Measurements from ENCODE around the gene ARHGAP22. TPM values are rescaled to one million over a fixed set of nuclear protein-coding genes. Genes with fewer than 3 reads are reported as not detected.

Gene ARHGAP22
- total RNA-seq, 1 donor from 2014 or later = 1.9 TPM

DNA sequence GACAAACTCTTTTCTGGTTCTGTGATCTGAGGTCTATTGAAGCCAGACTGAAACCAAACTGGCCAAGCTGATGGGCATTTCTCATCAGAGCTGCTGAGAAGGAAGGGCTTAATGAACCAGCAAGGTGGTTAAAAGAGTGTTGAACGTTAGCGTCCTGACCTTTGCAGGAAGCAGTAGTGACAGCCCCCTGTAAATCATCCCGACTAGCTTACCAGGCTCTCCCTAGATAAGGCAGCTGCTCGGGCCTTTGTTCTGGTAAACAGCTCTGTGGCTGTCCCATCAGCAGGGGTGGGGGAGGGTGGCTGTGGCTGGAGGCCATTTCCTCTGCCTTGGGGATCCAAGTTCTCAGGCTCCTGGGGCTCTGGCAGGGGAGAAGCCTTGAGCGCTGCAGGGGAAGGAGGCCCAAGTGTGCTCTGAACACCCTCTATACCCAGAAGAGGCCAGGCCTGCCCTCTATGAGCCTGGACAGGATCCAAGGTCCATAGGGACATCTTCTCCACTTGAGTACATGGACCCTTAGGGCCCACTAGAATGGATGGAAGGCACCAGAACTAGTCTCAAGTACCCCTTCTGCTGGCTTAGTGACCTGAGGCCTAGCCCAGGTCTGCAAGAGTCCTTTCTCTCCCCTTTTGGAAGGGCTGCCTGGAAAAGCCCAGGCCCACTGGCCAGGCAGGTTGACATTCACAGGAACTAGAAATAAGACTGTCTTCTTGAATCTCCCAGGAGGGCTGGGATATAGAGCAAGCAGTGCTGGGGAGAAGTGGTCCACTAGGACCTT lies 134.6 kb downstream of the ARHGAP22 start:
- no peak overlapping the region for H3K4me3 Mint-ChIP-seq (ENCODE audit: unreplicated experiment)
- no peak overlapping the region for H3K27ac Mint-ChIP-seq (ENCODE audit: unreplicated experiment)
- peaks cover 8% of the 10 kb centered on the region for H3K27me3 Mint-ChIP-seq (ENCODE audit: unreplicated experiment)
- DNase-seq (ENCODE audit: low spot score) = no peak
- no peak for TF ChIP-seq CTCF (IDR thresholded peaks at IDR 0.05; ENCODE audit: unreplicated experiment)
- H3K36me3 Mint-ChIP-seq (ENCODE audit: low read depth, unreplicated experiment) = no peaks in the 10 kb centered on the region
- H3K4me1 Mint-ChIP-seq (ENCODE audit: unreplicated experiment) = peaks cover 20% of the 10 kb centered on the region
- H3K9me3 Mint-ChIP-seq (ENCODE audit: unreplicated experiment) = no peaks in the 10 kb centered on the region

DNA sequence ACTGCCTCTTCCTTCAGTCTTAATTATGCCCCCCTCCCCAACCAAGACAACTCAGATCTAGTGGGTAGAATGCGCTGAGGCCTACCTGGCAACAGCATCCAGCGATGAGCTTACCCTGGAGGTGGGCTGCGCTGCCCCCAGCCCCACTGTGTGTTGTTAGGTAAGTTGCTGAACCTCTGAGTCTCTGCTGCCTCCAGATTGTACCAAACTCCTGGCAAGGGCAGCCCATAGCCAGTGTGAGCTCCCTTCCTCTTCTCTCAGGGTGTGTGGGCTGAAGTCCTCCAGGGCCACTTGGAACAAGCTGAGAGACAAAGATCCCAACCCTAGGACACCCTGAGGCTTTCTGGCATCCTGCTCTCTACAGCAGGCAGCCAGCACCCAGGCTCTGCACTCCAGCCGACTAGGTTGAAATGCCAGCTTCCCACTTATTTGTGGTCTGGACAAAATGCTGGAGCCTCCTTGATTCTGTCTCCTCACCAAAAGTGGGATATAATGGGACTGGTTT lies 135.3 kb downstream of the ARHGAP22 start:
- Mint-ChIP-seq H3K4me3 (ENCODE audit: unreplicated experiment) (no peak overlapping the region), H3K36me3 (ENCODE audit: low read depth, unreplicated experiment) (no peaks in the 10 kb centered on the region), H3K27me3 (ENCODE audit: unreplicated experiment) (peaks cover 11% of the 10 kb centered on the region), H3K4me1 (ENCODE audit: unreplicated experiment) (peaks cover 13% of the 10 kb centered on the region), H3K9me3 (ENCODE audit: unreplicated experiment) (no peaks in the 10 kb centered on the region), H3K27ac (ENCODE audit: unreplicated experiment) (no peak overlapping the region)
- DNase-seq (ENCODE audit: low spot score) = no peak
- no peak for TF ChIP-seq CTCF (IDR thresholded peaks at IDR 0.05; ENCODE audit: unreplicated experiment)

GRCh38 chr10:48468866-48469511 lies 135.9 kb downstream of the ARHGAP22 start:
- no peak overlapping the region for H3K4me3 Mint-ChIP-seq (ENCODE audit: unreplicated experiment)

DNA sequence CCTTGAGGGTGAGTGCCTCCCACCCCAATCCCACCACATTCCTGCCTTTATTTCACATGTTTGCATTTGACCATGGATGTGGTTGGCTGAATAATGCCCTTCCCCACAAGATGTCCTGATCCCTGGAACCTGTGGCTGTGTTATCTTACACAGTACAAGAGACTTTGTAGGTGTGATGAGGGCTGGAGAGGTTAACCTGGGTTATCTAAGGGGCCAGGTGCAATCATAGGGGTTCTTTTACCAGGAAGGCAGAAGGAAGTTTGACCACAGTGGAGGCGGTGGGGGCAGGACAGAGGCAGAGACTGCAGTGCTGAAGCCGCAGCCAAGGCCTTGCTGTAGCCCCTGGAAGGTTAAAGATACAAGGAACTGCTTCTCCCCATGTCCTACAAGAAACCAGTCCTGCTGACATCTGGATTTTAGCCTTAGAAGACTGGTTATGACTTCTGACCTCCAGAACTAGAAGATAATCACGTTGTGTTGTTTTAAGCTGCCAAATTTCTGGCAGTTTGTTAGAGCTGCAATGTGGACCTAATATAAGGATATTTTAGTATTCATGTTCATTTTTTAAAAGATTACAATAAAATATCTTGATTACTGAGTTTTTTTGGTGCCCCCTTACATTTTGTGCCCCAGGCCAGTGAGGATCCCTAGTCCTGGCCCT lies 136.6 kb downstream of the ARHGAP22 start:
- TF ChIP-seq CTCF (IDR thresholded peaks at IDR 0.05; ENCODE audit: unreplicated experiment) = no peak
- H3K27ac Mint-ChIP-seq (ENCODE audit: unreplicated experiment) = no peak overlapping the region
- no peak overlapping the region for H3K4me3 Mint-ChIP-seq (ENCODE audit: unreplicated experiment)
- no peaks in the 10 kb centered on the region for H3K9me3 Mint-ChIP-seq (ENCODE audit: unreplicated experiment)
- no peaks in the 10 kb centered on the region for H3K36me3 Mint-ChIP-seq (ENCODE audit: low read depth, unreplicated experiment)
- peaks cover 13% of the 10 kb centered on the region for H3K4me1 Mint-ChIP-seq (ENCODE audit: unreplicated experiment)
- peaks cover 14% of the 10 kb centered on the region for H3K27me3 Mint-ChIP-seq (ENCODE audit: unreplicated experiment)
- no peak for DNase-seq (ENCODE audit: low spot score)

More at GRCh38 chr10:48468866-48469511, 135.9 kb downstream of the ARHGAP22 start:
- no peak for DNase-seq (ENCODE audit: low spot score)
- Mint-ChIP-seq H3K9me3 (ENCODE audit: unreplicated experiment) (no peaks in the 10 kb centered on the region), H3K27me3 (ENCODE audit: unreplicated experiment) (peaks cover 13% of the 10 kb centered on the region), H3K36me3 (ENCODE audit: low read depth, unreplicated experiment) (no peaks in the 10 kb centered on the region), H3K4me1 (ENCODE audit: unreplicated experiment) (peaks cover 13% of the 10 kb centered on the region), H3K27ac (ENCODE audit: unreplicated experiment) (no peak overlapping the region)
- no peak for TF ChIP-seq CTCF (IDR thresholded peaks at IDR 0.05; ENCODE audit: unreplicated experiment)
